Measurements from ENCODE around the gene TMEM126B.

Gene TMEM126B

DNA sequence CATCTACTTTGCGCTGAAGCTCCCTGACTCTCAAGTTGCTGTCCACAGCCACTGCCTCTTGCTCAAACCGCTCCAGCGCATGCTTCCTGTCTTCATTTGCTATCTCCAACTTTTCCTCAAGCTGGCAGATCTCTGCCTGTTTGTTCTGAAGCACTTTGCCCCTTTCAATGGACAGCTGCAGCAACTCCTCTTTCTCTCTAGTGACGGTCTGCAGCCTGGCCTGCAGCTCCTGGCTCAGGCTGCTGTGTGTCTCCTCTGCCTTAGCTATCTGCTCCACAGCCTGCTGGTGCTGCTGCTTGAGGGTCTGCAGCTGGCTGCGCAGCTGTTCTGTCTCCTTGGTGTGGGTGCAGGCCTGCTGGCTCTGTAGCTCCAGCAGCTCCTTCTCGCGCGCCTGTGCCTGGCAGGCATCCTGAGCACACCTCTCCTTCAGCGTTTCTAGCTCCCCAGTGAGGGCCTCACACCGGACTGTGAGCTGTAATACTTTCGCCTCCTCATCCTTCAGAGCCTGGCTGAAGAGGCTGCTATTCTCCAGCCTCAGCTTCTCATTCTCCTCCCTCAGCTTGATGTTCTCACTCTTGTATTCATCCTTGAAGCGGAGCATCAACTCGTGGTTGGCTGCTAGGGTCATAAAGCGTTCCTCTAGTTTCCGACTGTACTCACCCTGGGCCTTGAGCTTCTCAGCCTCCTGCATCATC is 56.9 kb downstream of the TMEM126B start:
- no peak for FAIRE-seq

DNA sequence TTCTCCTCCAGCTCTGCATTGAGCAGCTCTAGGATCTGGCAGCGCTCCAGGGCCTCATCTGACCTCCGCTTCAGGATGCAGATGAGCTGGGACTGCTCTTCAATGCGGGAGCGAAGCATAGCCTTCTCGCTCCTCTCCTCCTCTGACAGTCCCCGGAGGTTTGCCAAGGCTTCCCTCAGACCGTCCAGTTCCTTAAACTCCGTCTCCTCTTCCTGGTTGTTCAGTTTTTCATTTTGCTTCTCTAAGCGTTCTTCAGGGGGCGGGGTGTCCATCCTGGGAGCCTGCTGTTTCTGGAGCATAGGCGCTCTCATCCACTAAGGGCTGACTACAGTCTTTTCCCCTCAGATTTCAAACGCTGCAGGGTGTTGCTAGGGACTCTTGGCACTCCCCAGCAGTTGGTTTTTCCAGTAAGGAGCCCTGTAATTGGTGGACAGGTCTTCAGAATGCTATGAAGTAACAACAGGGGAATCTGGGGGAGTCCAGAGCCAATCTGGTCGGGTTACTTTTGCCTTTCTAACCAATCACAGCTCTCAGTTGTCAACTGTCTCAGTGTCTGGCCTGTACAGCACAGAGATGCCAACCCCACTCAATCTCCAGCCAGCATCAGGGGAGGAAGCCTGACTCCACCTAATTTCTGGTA is 57.5 kb downstream of the TMEM126B start, which contains the start of gene CCDC89:
CCDC89 (minus strand) TSS at position 376 of the 640 bp plus-strand sequence; CDS start at position 311, 65 bp downstream.
- FAIRE-seq, result no peak

All from colon (tissue), 2 donors.